Small intestine (tissue), 7 donors: Measurements from ENCODE around the gene NPPC. TPM values are rescaled to one million over a fixed set of nuclear protein-coding genes. Genes with fewer than 3 reads are reported as not detected.
"Not testable (repeated sequence)": the region's sequence is repeated elsewhere in the genome, so short reads cannot be mapped to it uniquely, and the experiment has no call there.

ENCODE experiments used
- DNase-seq, 2 donors: peaks; one replicate each; pipeline versions ENCODE4 v3.0.0 to v3.0.0-alpha.2; 2013
- FAIRE-seq: peaks from 2 replicates; lab custom pipeline; 2012; peaks lifted over from hg19 to GRCh38; lab: Jason Lieb, UNC
- H3K27ac ChIP-seq, 3 donors: one replicate each; pipeline ENCODE4 v1.5.1; 2013; ENCODE audit warnings: low read length in 2 of 3, mild to moderate bottlenecking in 2 of 3, control low read depth in 1 of 3, inconsistent platforms in 1 of 3, low read depth in 1 of 3, moderate library complexity in 1 of 3
- H3K27me3 ChIP-seq, 3 donors: one replicate each; pipeline ENCODE4 v1.6.1; 2013; ENCODE audit warnings: low read length in 3 of 3, inconsistent platforms in 1 of 3; ENCODE audit not compliant: control insufficient read depth in 3 of 3, insufficient read depth in 3 of 3
- H3K36me3 ChIP-seq, 3 donors: one replicate each; pipeline ENCODE4 v1.6.1; 2013; ENCODE audit warnings: low read length in 3 of 3, inconsistent platforms in 1 of 3, low read depth in 1 of 3, mild to moderate bottlenecking in 1 of 3, moderate library complexity in 1 of 3; ENCODE audit not compliant: control insufficient read depth in 3 of 3, insufficient read depth in 2 of 3
- H3K4me1 ChIP-seq, 3 donors: one replicate each; pipeline ENCODE4 v1.6.1; 2013; ENCODE audit warnings: low read length in 2 of 3, inconsistent platforms in 1 of 3, low read depth in 1 of 3, mild to moderate bottlenecking in 1 of 3, moderate library complexity in 1 of 3; ENCODE audit not compliant: control insufficient read depth in 3 of 3, insufficient read depth in 2 of 3
- H3K4me3 ChIP-seq, 3 donors: one replicate each; pipeline ENCODE4 v1.5.1; 2013; ENCODE audit warnings: low read length in 3 of 3, control low read depth in 1 of 3, inconsistent platforms in 1 of 3, low read depth in 1 of 3, mild to moderate bottlenecking in 1 of 3, moderate library complexity in 1 of 3
- H3K9me3 ChIP-seq, 2 donors: one replicate each; pipeline ENCODE4 v1.6.1; 2013; ENCODE audit warnings: low read depth in 1 of 2, low read length in 1 of 2; ENCODE audit not compliant: control insufficient read depth in 2 of 2, insufficient read depth in 1 of 2
- WGBS, 3 donors: extraction: QIAGEN DNeasy Blood & Tissue Kit; methylation state at CpG; one replicate each; pipeline ENCODE4 v1.1.7; 2013; 5-methylcytosine and 5-hydroxymethylcytosine counted together
- polyA plus RNA-seq, 4 donors: library from polyadenylated mRNA; stranded (reverse) in 3 of 4; unstranded in 1 of 4; fragments of 200-250 nt in 3 of 4; fragments of 120-200 nt in 1 of 4; gene quantifications; one replicate each; pipeline versions ENCODE4 v1.2.1 to v1.2.3, GENCODE V29; 2013
- donor health status: healthy with polysubstance abuse.
- donor health status: control.
- donor health status: control.
- donor health status: Bipolar disorder and iron deficiency.
- donor health status: healthy.

The NPPC gene
- polyA plus RNA-seq, 4 donors: 0.13 to 0.50 TPM; not detected in 2

GRCh38 chr2:231920366-231920765 is 5.8 kb downstream of the NPPC start:
- no peak overlapping the region for H3K4me3 ChIP-seq
- no peaks in the 10 kb centered on the region for H3K4me1 ChIP-seq
- no peaks in the 10 kb centered on the region for H3K36me3 ChIP-seq
- FAIRE-seq (no peak), DNase-seq (no peak)
- WGBS, 3 donors: 72 to 89% (median 86%) methylated on average over 3 of the region's 3 CpGs
- no peaks in the 10 kb centered on the region for H3K9me3 ChIP-seq
- peaks cover 3 to 29% (median 14%) of the 10 kb centered on the region in 3 donors for H3K27me3 ChIP-seq
- H3K27ac ChIP-seq: no peak overlapping the region

GRCh38 chr2:231919341-231920035 is 6.7 kb downstream of the NPPC start:
- H3K4me1 ChIP-seq: no peaks in the 10 kb centered on the region
- no peaks in the 10 kb centered on the region for H3K9me3 ChIP-seq
- 83 to 88% (median 87%) methylated on average over 15 of the region's 15 CpGs for WGBS, 3 donors
- H3K27ac ChIP-seq: no peak overlapping the region
- no peaks in the 10 kb centered on the region for H3K36me3 ChIP-seq
- no peak overlapping the region for H3K4me3 ChIP-seq
- H3K27me3 ChIP-seq: peaks cover 0 to 21% (median 14%) of the 10 kb centered on the region in 3 donors
- FAIRE-seq: no peak
- DNase-seq: no peak

GRCh38 chr2:231918501-231919330 is 7.5 kb downstream of the NPPC start:
- Histone ChIP-seq H3K9me3 (no peaks in the 10 kb centered on the region), H3K27me3 (peaks cover 0 to 14% (median 10%) of the 10 kb centered on the region in 3 donors), H3K4me1 (no peaks in the 10 kb centered on the region), H3K36me3 (no peaks in the 10 kb centered on the region), H3K27ac (no peak overlapping the region), H3K4me3 (no peak overlapping the region)
- no peak for DNase-seq
- no peak for FAIRE-seq
- 90 to 93% (median 92%) methylated on average over 21 of the region's 21 CpGs for WGBS, 3 donors

- Histone ChIP-seq H3K4me1 (no peaks in the 10 kb centered on the region), H3K9me3 (no peaks in the 10 kb centered on the region), H3K36me3 (no peaks in the 10 kb centered on the region), H3K27ac (no peak overlapping the region), H3K4me3 (no peak overlapping the region), H3K27me3 (peaks cover 0 to 4% (median 4%) of the 10 kb centered on the region in 3 donors)
- WGBS, 3 donors: 37 to 50% (median 42%) methylated on average over 10 of the region's 10 CpGs
- DNase-seq: no peak
- no peak for FAIRE-seq
These were observed 8.7 kb downstream of the NPPC start for GRCh38 chr2:231917280-231918066.

- DNase-seq (no peak), FAIRE-seq (no peak)
- 88 to 90% (median 89%) methylated on average over 14 of the region's 14 CpGs for WGBS, 3 donors
These were observed 12.0 kb downstream of the NPPC start for GRCh38 chr2:231914077-231914690.

GRCh38 chr2:231911381-231911780 is 14.8 kb downstream of the NPPC start:
- H3K9me3 ChIP-seq: no peaks in the 10 kb centered on the region
- no peaks in the 10 kb centered on the region for H3K4me1 ChIP-seq
- no peak for FAIRE-seq
- no peak overlapping the region for H3K27ac ChIP-seq
- 47 to 69% (median 61%) methylated on average over 6 of the region's 6 CpGs for WGBS, 3 donors
- no peak for DNase-seq
- no peaks in the 10 kb centered on the region for H3K36me3 ChIP-seq
- no peak overlapping the region for H3K4me3 ChIP-seq
- H3K27me3 ChIP-seq: peaks cover 0 to 10% (median 2%) of the 10 kb centered on the region in 3 donors

More at GRCh38 chr2:231914077-231914690, 12.0 kb downstream of the NPPC start:
- Histone ChIP-seq H3K9me3 (no peaks in the 10 kb centered on the region), H3K4me3 (no peak overlapping the region), H3K27me3 (peaks cover 0 to 7% (median 2%) of the 10 kb centered on the region in 3 donors), H3K36me3 (no peaks in the 10 kb centered on the region), H3K27ac (no peak overlapping the region), H3K4me1 (no peaks in the 10 kb centered on the region)

- Histone ChIP-seq H3K36me3 (no peaks in the 10 kb centered on the region), H3K27ac (no peak overlapping the region), H3K4me3 (no peak overlapping the region), H3K4me1 (no peaks in the 10 kb centered on the region), H3K27me3 (peaks cover 0 to 12% (median 2%) of the 10 kb centered on the region in 3 donors), H3K9me3 (no peaks in the 10 kb centered on the region)
- no peak for DNase-seq
- 57 to 70% (median 69%) methylated on average over 6 of the region's 6 CpGs for WGBS, 3 donors
- FAIRE-seq: no peak
These were observed 15.4 kb downstream of the NPPC start for GRCh38 chr2:231910771-231911170.

- not testable (repeated sequence) for H3K9me3 ChIP-seq, H3K36me3 ChIP-seq, DNase-seq, H3K4me1 ChIP-seq, H3K4me3 ChIP-seq, H3K27ac ChIP-seq, FAIRE-seq
- 76 to 78% (median 78%) methylated on average over 7 of the region's 7 CpGs for WGBS, 3 donors
- H3K27me3 ChIP-seq: peaks cover 0 to 12% (median 2%) of the 10 kb centered on the region in 3 donors
These were observed 16.0 kb downstream of the NPPC start for GRCh38 chr2:231910161-231910560.
